DND-41 (cell line): ENCODE data around the gene SCAPER.

Experiments used
- EZH2 ChIP-seq: IDR thresholded peaks from 3 replicates; pipeline ENCODE4 v1.6.1; 2012; ENCODE audit warnings: borderline replicate concordance, low read depth, mild to moderate bottlenecking, moderate library complexity, low read length, inconsistent platforms; ENCODE audit not compliant: severe bottlenecking
- TF ChIP-seq, protein P1 (sequence below): IDR thresholded peaks from 2 replicates; pipeline ENCODE4 v1.5.1; 2012; ENCODE audit warnings: borderline replicate concordance, low read length, moderate library complexity, mild to moderate bottlenecking; ENCODE audit not compliant: poor library complexity, severe bottlenecking; ENCODE audit errors: extremely low read depth

DNA sequence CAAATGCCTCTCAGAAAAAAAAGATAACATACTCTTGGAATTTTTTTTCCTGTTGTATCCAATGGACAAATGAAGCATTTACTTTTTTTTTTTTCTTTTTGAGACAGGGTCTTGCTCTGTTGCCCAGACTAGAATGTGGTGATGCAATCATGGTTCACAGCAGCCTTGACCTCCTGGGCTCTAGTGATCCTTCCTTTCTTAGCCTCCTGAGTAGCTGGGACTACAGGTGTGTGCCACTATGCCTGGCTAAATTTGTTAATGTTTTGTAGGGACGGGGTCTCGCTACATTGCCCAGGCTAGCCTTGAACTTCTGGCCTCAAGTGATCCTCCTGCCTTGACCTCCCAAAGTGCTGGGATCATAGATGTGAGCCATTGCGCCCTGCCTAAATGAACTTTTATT, 401.3 kb downstream of the SCAPER start:
- TF ChIP-seq, protein P1, sequence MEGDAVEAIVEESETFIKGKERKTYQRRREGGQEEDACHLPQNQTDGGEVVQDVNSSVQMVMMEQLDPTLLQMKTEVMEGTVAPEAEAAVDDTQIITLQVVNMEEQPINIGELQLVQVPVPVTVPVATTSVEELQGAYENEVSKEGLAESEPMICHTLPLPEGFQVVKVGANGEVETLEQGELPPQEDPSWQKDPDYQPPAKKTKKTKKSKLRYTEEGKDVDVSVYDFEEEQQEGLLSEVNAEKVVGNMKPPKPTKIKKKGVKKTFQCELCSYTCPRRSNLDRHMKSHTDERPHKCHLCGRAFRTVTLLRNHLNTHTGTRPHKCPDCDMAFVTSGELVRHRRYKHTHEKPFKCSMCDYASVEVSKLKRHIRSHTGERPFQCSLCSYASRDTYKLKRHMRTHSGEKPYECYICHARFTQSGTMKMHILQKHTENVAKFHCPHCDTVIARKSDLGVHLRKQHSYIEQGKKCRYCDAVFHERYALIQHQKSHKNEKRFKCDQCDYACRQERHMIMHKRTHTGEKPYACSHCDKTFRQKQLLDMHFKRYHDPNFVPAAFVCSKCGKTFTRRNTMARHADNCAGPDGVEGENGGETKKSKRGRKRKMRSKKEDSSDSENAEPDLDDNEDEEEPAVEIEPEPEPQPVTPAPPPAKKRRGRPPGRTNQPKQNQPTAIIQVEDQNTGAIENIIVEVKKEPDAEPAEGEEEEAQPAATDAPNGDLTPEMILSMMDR: no peak
- TF ChIP-seq EZH2: no peak
